HCT116 (cell line): ENCODE data around the gene PDE2A. TPM values are rescaled to one million over a fixed set of nuclear protein-coding genes. Genes with fewer than 3 reads are reported as not detected.

Experiments
- ATAC-seq: fragments of 200-7000 bp; cut with Tn5 transposase; 2 replicates; pipeline ENCODE4 v1.9.1; 2020; ENCODE audit warnings: mild to moderate bottlenecking, moderate library complexity
- BruUV-seq: library from RNA; stranded (reverse); fragments of 400-500 nt; replicated peaks from 2 replicates; lab custom pipeline; 2021; lab: Mats Ljungman, UMichigan
- CTCF ChIA-PET: fragments of 300-600 bp; sonication (Branson Sonifier 250); formaldehyde crosslinking; loops from one replicate; lab custom pipeline; 2021; ENCODE audit warnings: antibody characterized with exemption; lab: Charles Lee
- POLR2A ChIA-PET: fragments of 300-600, 350-600 bp; sonication (Branson Sonifier 250); formaldehyde crosslinking; loops from one replicate; lab custom pipeline; 2021; ENCODE audit warnings: antibody characterized with exemption; lab: Charles Lee
- RAD21 ChIA-PET, 2 experiments: fragments of 300-600 bp; sonication (Branson Sonifier 250); formaldehyde crosslinking; loops; one replicate each; lab custom pipeline; 2023; ENCODE audit warnings: low total read pairs in 2 of 2; ENCODE audit not compliant: uncharacterized antibody in 2 of 2, unreplicated experiment in 2 of 2, low non-redundant PET in 1 of 2; lab: Charles Lee
- DNase-seq: peaks from one replicate; pipeline ENCODE4 v3.0.0-alpha.2; 2010; ENCODE audit warnings: low read depth, low spot score
- H2AFZ ChIP-seq: fragments of 200-600 bp; shearing (Covaris generic), sonication (generic); 2 replicates; pipeline ENCODE4 v1.6.1; 2017; ENCODE audit warnings: low read depth, mixed run types, mixed read lengths, antibody characterized with exemption, low read length; ENCODE audit not compliant: poor library complexity, severe bottlenecking
- H3K27ac ChIP-seq: 2 replicates; pipeline ENCODE4 v1.5.1; 2012; ENCODE audit warnings: low read depth, low read length
- H3K27me3 ChIP-seq: fragments of 200-600 bp; sonication (generic); 2 replicates; pipeline ENCODE4 v1.6.1; 2016; ENCODE audit warnings: mixed run types, low read length, mixed read lengths; ENCODE audit not compliant: insufficient read depth
- H3K36me3 ChIP-seq, 2 experiments: fragments of 200-500 bp in 1 of 2; fragments of 200-600 bp in 1 of 2; sonication (Bioruptor generic) in 1 of 2; sonication (generic) in 1 of 2; 2 replicates each; pipeline versions ENCODE4 v1.5.1 to v1.6.1; 2014 to 2016; ENCODE audit warnings: low read length in 2 of 2, inconsistent platforms in 1 of 2, mixed read lengths in 1 of 2, mixed run types in 1 of 2; ENCODE audit not compliant: insufficient read depth in 2 of 2, control insufficient read depth in 1 of 2
- H3K4me1 ChIP-seq, 2 experiments: fragments of 200-600 bp in 1 of 2; sonication (generic) in 1 of 2; 2 replicates each; pipeline versions ENCODE4 v1.5.1 to v1.6.1; 2012 to 2017; ENCODE audit warnings: low read length in 2 of 2, inconsistent platforms in 1 of 2, mild to moderate bottlenecking in 1 of 2, mixed read lengths in 1 of 2, mixed run types in 1 of 2, moderate library complexity in 1 of 2; ENCODE audit not compliant: insufficient read depth in 2 of 2, control insufficient read depth in 1 of 2
- H3K4me2 ChIP-seq: fragments of 200-600 bp; sonication (generic); 2 replicates; pipeline ENCODE4 v1.6.1; 2017; ENCODE audit warnings: mixed run types, low read length, mixed read lengths
- H3K4me3 ChIP-seq, 2 experiments: fragments of 200-600 bp in 1 of 2; sonication (generic) in 1 of 2; replicated peaks in 1 of 2; 2 replicates each; pipeline ENCODE4 v1.5.1; 2011 to 2016; ENCODE audit warnings: low read length in 2 of 2, control low read depth in 1 of 2, low read depth in 1 of 2, mild to moderate bottlenecking in 1 of 2, mixed read lengths in 1 of 2, mixed run types in 1 of 2
- H3K79me2 ChIP-seq: fragments of 200-600 bp; sonication (generic); 2 replicates; pipeline ENCODE4 v1.6.1; 2017; ENCODE audit warnings: mild to moderate bottlenecking, mixed run types, low read length, moderate library complexity, mixed read lengths; ENCODE audit not compliant: insufficient read depth
- H3K9ac ChIP-seq: fragments of 200-600 bp; sonication (generic); 2 replicates; pipeline ENCODE4 v1.6.1; 2016; ENCODE audit warnings: low read length, mixed read lengths
- H3K9me2 ChIP-seq: fragments of 200-600 bp; sonication (generic), shearing (Covaris generic); 2 replicates; pipeline ENCODE4 v1.6.1; 2017; ENCODE audit warnings: mixed run types, mild to moderate bottlenecking, moderate library complexity; ENCODE audit not compliant: insufficient read depth
- H3K9me3 ChIP-seq, 2 experiments: fragments of 200-500 bp in 1 of 2; fragments of 200-600 bp in 1 of 2; sonication (Bioruptor generic) in 1 of 2; sonication (generic) in 1 of 2; 2 replicates each; pipeline ENCODE4 v1.6.1; 2014 to 2017; ENCODE audit warnings: low read length in 2 of 2, mixed read lengths in 2 of 2, inconsistent platforms in 1 of 2, low read depth in 1 of 2, mild to moderate bottlenecking in 1 of 2, mixed run types in 1 of 2, moderate library complexity in 1 of 2; ENCODE audit not compliant: control insufficient read depth in 1 of 2, insufficient read depth in 1 of 2
- H4K20me1 ChIP-seq: fragments of 200-600 bp; sonication (generic), shearing (Covaris generic); 2 replicates; pipeline ENCODE4 v1.6.1; 2017; ENCODE audit warnings: mixed run types, mild to moderate bottlenecking, moderate library complexity; ENCODE audit not compliant: insufficient read depth
- ATF3 ChIP-seq: IDR thresholded peaks from 2 replicates; pipeline ENCODE4 v1.6.1; 2012
- CTCF ChIP-seq, 3 experiments: fragments of 200-600 bp in 1 of 3; sonication (generic) in 1 of 3; IDR thresholded peaks in 2 of 3; conservative IDR thresholded peaks in 1 of 3; 2 replicates each; pipeline ENCODE4 v1.5.1; 2012 to 2017; ENCODE audit warnings: low read depth in 2 of 3, low read length in 2 of 3, antibody characterized with exemption in 1 of 3, borderline replicate concordance in 1 of 3, control low read depth in 1 of 3, mild to moderate bottlenecking in 1 of 3, mixed read lengths in 1 of 3, mixed run types in 1 of 3, moderate library complexity in 1 of 3; ENCODE audit not compliant: insufficient read depth in 1 of 3
- POLR2A ChIP-seq: IDR thresholded peaks from 2 replicates; pipeline ENCODE4 v1.7.0; 2011; ENCODE audit warnings: borderline replicate concordance; ENCODE audit not compliant: insufficient read depth, insufficient read length; ENCODE audit errors: extremely low read depth
- REST ChIP-seq: IDR thresholded peaks from 2 replicates; pipeline ENCODE4 v1.6.1; 2012; ENCODE audit warnings: low read depth
- ZBTB33 ChIP-seq: IDR thresholded peaks from 2 replicates; pipeline ENCODE4 v1.6.1; 2011; ENCODE audit warnings: mild to moderate bottlenecking, low read length, moderate library complexity; ENCODE audit not compliant: insufficient replicate concordance; ENCODE audit errors: extremely low read depth
- intact Hi-C: fragments of 100-400 bp; cut with micrococcal nuclease; formaldehyde crosslinking; loops from 2 replicates; pipeline ENCODE4 v1.10.0; 2022
- total RNA-seq: library from RNA; stranded (reverse); gene quantifications from one replicate; pipeline ENCODE4 v1.2.1, GENCODE V29; 2021; ENCODE audit not compliant: unreplicated experiment

PDE2A gene
- total RNA-seq, 1 experiment from 2014 or later = 7.6 TPM

- TF ChIP-seq REST = no peak
- no peak for TF ChIP-seq CTCF (IDR thresholded peaks at IDR 0.05 in 2 of 3, conservative IDR thresholded peaks at IDR 0.05 in 1 of 3; ENCODE audit: borderline replicate concordance in 1 of 3, insufficient read depth in 1 of 3, low read depth in 2 of 3, low read length in 2 of 3)
- no peak for TF ChIP-seq POLR2A
Measured at GRCh38 chr11:72579816-72580641, 94.2 kb downstream of the PDE2A start (continued).

GRCh38 chr11:72578991-72579815 is 95.0 kb downstream of the PDE2A start:
- POLR2A ChIA-PET = no interaction called here
- intact Hi-C loops = no loop called here
- H3K79me2 ChIP-seq = no peaks in the 10 kb centered on the region

More at GRCh38 chr11:72578991-72579815, 95.0 kb downstream of the PDE2A start:
- Histone ChIP-seq H3K27me3 (no peaks in the 10 kb centered on the region), H4K20me1 (no peaks in the 10 kb centered on the region), H3K4me3 (no peak overlapping the region), H3K27ac (no peak overlapping the region), H3K4me1 (no peaks in the 10 kb centered on the region), H3K36me3 (no peaks in the 10 kb centered on the region), H3K9ac (no peak overlapping the region), H2AFZ (no peak overlapping the region), H3K9me2 (no peaks in the 10 kb centered on the region), H3K4me2 (no peak overlapping the region), H3K9me3 (no peaks in the 10 kb centered on the region)
- CTCF ChIA-PET = interaction anchor here (1.3 kb wide), 1 partner anchor 9 kb away, joined by 5 read pairs; no protein-coding TSS in a partner anchor
- DNase-seq (no peak), ATAC-seq (no peak)
- no peak for TF ChIP-seq ATF3
- TF ChIP-seq ZBTB33 = no peak
- no TSS peak for BruUV-seq
- RAD21 ChIA-PET = interaction anchor here in 1 of 2 experiments (0.5 kb wide), 1 partner anchor 27 kb away, joined by 3 read pairs; no protein-coding TSS in a partner anchor
